ENCODE measurements around the gene BRAF.
"Not testable (repeated sequence)": the region's sequence is repeated elsewhere in the genome, so short reads cannot be mapped to it uniquely, and the experiment has no call there.

The BRAF gene

GRCh38 chr7:140876519-140877248 is 48.0 kb downstream of the BRAF start:
- DNase-seq = no peak

GRCh38 chr7:140873434-140873833 is 51.3 kb downstream of the BRAF start:
- no peak for DNase-seq

- DNase-seq = no peak
These were observed 54.7 kb downstream of the BRAF start for GRCh38 chr7:140870003-140870402.

- no peak for DNase-seq
These were observed 55.3 kb downstream of the BRAF start for GRCh38 chr7:140869430-140869829.

- no peak for DNase-seq
These were observed 57.0 kb downstream of the BRAF start for GRCh38 chr7:140867467-140868462.

GRCh38 chr7:140866926-140867325 is 57.8 kb downstream of the BRAF start:
- DNase-seq = no peak

GRCh38 chr7:140864732-140865131 is 60.0 kb downstream of the BRAF start:
- DNase-seq = no peak

- no peak for DNase-seq
These were observed 60.9 kb downstream of the BRAF start for GRCh38 chr7:140863867-140864266.

GRCh38 chr7:140863184-140863583 is 61.5 kb downstream of the BRAF start:
- DNase-seq = no peak

GRCh38 chr7:140857048-140857447 is 67.7 kb downstream of the BRAF start:
- DNase-seq = no peak

- no peak for DNase-seq
These were observed 83.5 kb downstream of the BRAF start for GRCh38 chr7:140841166-140841715.

- DNase-seq = no peak
These were observed 93.0 kb downstream of the BRAF start for GRCh38 chr7:140831724-140832123.

GRCh38 chr7:140829720-140830119 is 95.0 kb downstream of the BRAF start:
- DNase-seq = no peak

GRCh38 chr7:140828741-140829140 is 96.0 kb downstream of the BRAF start:
- no peak for DNase-seq

- DNase-seq = not testable (repeated sequence)
These were observed 107.3 kb downstream of the BRAF start for GRCh38 chr7:140817383-140817782.

- DNase-seq = peak; percentile 63 to 74
These were observed 113.7 kb downstream of the BRAF start for GRCh38 chr7:140810830-140811556.

GRCh38 chr7:140810385-140810784 is 114.3 kb downstream of the BRAF start:
- DNase-seq = no peak

GRCh38 chr7:140778975-140779374 is 145.8 kb downstream of the BRAF start:
- DNase-seq = peak; percentile 8 to 41

GRCh38 chr7:140778568-140778967 is 146.2 kb downstream of the BRAF start:
- no peak for DNase-seq

- DNase-seq = no peak
These were observed 150.4 kb downstream of the BRAF start for GRCh38 chr7:140774371-140774770.

GRCh38 chr7:140773104-140773503 is 151.6 kb downstream of the BRAF start:
- DNase-seq = no peak

GRCh38 chr7:140771826-140772225 is 152.9 kb downstream of the BRAF start:
- DNase-seq = no peak

GRCh38 chr7:140769852-140770251 is 154.9 kb downstream of the BRAF start:
- no peak for DNase-seq

Measured in NCI-H2081 (cell line).